DOHH2 (cell line): ENCODE data around the gene METTL9.

ENCODE experiments used
- H3F3A ChIP-seq: fragments of 200-600 bp; sonication (generic), shearing (Covaris generic); 2 replicates; pipeline ENCODE4 v1.6.0; 2016; ENCODE audit warnings: antibody characterized with exemption, mild to moderate bottlenecking; ENCODE audit not compliant: control insufficient read depth, insufficient read depth
- H3K27ac ChIP-seq: fragments of 200-600 bp; sonication (generic); 2 replicates; pipeline ENCODE4 v1.5.1; 2014; ENCODE audit warnings: low read depth, mild to moderate bottlenecking, low read length, moderate library complexity
- H3K27me3 ChIP-seq: fragments of 200-600 bp; sonication (generic); 2 replicates; pipeline ENCODE4 v1.6.1; 2014; ENCODE audit warnings: mild to moderate bottlenecking, low read length, mixed read lengths; ENCODE audit not compliant: control insufficient read depth
- H3K36me3 ChIP-seq: fragments of 200-600 bp; sonication (generic); 2 replicates; pipeline ENCODE4 v1.6.1; 2014; ENCODE audit warnings: mild to moderate bottlenecking, low read length, moderate library complexity, mixed read lengths; ENCODE audit not compliant: control insufficient read depth
- H3K4me1 ChIP-seq: fragments of 200-600 bp; sonication (generic); 2 replicates; pipeline ENCODE4 v1.6.1; 2014; ENCODE audit warnings: mild to moderate bottlenecking, low read length, mixed read lengths; ENCODE audit not compliant: control insufficient read depth
- H3K4me2 ChIP-seq: fragments of 200-600 bp; sonication (generic); 2 replicates; pipeline ENCODE4 v1.6.0; 2014; ENCODE audit warnings: mild to moderate bottlenecking, low read length, moderate library complexity
- H3K4me3 ChIP-seq: fragments of 200-600 bp; sonication (generic); 2 replicates; pipeline ENCODE4 v1.5.1; 2014; ENCODE audit warnings: mild to moderate bottlenecking, low read length, mixed read lengths
- H3K79me2 ChIP-seq: fragments of 200-600 bp; sonication (generic); 2 replicates; pipeline ENCODE4 v1.6.1; 2014; ENCODE audit warnings: mild to moderate bottlenecking, low read length, mixed read lengths; ENCODE audit not compliant: control insufficient read depth
- H3K9me2 ChIP-seq: fragments of 200-600 bp; sonication (generic); replicated peaks from 2 replicates; pipeline ENCODE4 v1.6.1; 2014; ENCODE audit warnings: mild to moderate bottlenecking, low read length, mixed read lengths; ENCODE audit not compliant: control insufficient read depth
- H3K9me3 ChIP-seq: fragments of 200-600 bp; sonication (generic); 2 replicates; pipeline ENCODE4 v1.6.1; 2014; ENCODE audit warnings: antibody characterized with exemption, low read length, mixed read lengths; ENCODE audit not compliant: control insufficient read depth, insufficient read depth
- H4K20me1 ChIP-seq: fragments of 200-600 bp; sonication (generic); 2 replicates; pipeline ENCODE4 v1.6.0; 2014; ENCODE audit warnings: low read depth, mild to moderate bottlenecking, antibody characterized with exemption, low read length, moderate library complexity; ENCODE audit not compliant: control insufficient read depth, insufficient read depth
- CTCF ChIP-seq: fragments of 200-600 bp; sonication (generic); IDR thresholded peaks from one replicate; pipeline ENCODE4 v1.5.1; 2014; ENCODE audit warnings: antibody characterized with exemption, mild to moderate bottlenecking, low read depth, low read length; ENCODE audit not compliant: poor library complexity, severe bottlenecking
- EZH2phosphoT487 ChIP-seq: fragments of 200-600 bp; sonication (generic); IDR thresholded peaks from 2 replicates; pipeline ENCODE4 v1.6.1; 2017; ENCODE audit warnings: borderline replicate concordance, mild to moderate bottlenecking, antibody characterized with exemption, low read length, moderate library complexity, mixed read lengths

The METTL9 gene

GRCh38 chr16:21610766-21611165 lies 11.4 kb downstream of the METTL9 start:
- Histone ChIP-seq H3F3A (no peaks in the 10 kb centered on the region), H3K4me3 (no peak overlapping the region), H3K4me2 (no peak overlapping the region), H3K27me3 (no peaks in the 10 kb centered on the region), H3K27ac (no peak overlapping the region), H4K20me1 (0 out of 2 replicates have a peak, but pooled peaks cover 9% of the 10 kb centered on the region), H3K4me1 (peaks cover 49% of the 10 kb centered on the region), H3K79me2 (peaks cover 99% of the 10 kb centered on the region), H3K36me3 (peaks cover 5% of the 10 kb centered on the region), H3K9me2 (no peaks in the 10 kb centered on the region), H3K9me3 (no peaks in the 10 kb centered on the region)
- TF ChIP-seq EZH2phosphoT487: no peak
- no peak for TF ChIP-seq CTCF

GRCh38 chr16:21611198-21611555 lies 11.8 kb downstream of the METTL9 start:
- Histone ChIP-seq H3K9me2 (no peaks in the 10 kb centered on the region), H3F3A (no peaks in the 10 kb centered on the region), H3K9me3 (no peaks in the 10 kb centered on the region), H3K27ac (no peak overlapping the region), H3K36me3 (peaks cover 7% of the 10 kb centered on the region), H3K4me3 (no peak overlapping the region), H3K4me2 (no peak overlapping the region), H3K79me2 (peaks cover 100% of the 10 kb centered on the region), H3K27me3 (no peaks in the 10 kb centered on the region), H4K20me1 (0 out of 2 replicates have a peak, but pooled peaks cover 9% of the 10 kb centered on the region), H3K4me1 (peaks cover 53% of the 10 kb centered on the region)
- TF ChIP-seq EZH2phosphoT487 (no peak), CTCF (no peak)

- no peak overlapping the region for H3K27ac ChIP-seq
- H3F3A ChIP-seq: no peaks in the 10 kb centered on the region
- no peak overlapping the region for H3K4me2 ChIP-seq
- TF ChIP-seq EZH2phosphoT487 (no peak), CTCF (no peak)
- H3K9me2 ChIP-seq: no peaks in the 10 kb centered on the region
- H3K9me3 ChIP-seq: no peaks in the 10 kb centered on the region
- peaks cover 59% of the 10 kb centered on the region for H3K4me1 ChIP-seq
- H4K20me1 ChIP-seq: 0 out of 2 replicates have a peak, but pooled peaks cover 9% of the 10 kb centered on the region
- peaks cover 100% of the 10 kb centered on the region for H3K79me2 ChIP-seq
- no peaks in the 10 kb centered on the region for H3K27me3 ChIP-seq
- H3K4me3 ChIP-seq: no peak overlapping the region
- H3K36me3 ChIP-seq: peaks cover 9% of the 10 kb centered on the region
These were observed 12.4 kb downstream of the METTL9 start for GRCh38 chr16:21611556-21612384.
